ENCODE results near the gene JMJD7. TPM values are rescaled to one million over a fixed set of nuclear protein-coding genes. Genes with fewer than 3 reads are reported as not detected.

JMJD7 gene
- total RNA-seq, 1 donor from 2014 or later: 6.1 TPM

DNA sequence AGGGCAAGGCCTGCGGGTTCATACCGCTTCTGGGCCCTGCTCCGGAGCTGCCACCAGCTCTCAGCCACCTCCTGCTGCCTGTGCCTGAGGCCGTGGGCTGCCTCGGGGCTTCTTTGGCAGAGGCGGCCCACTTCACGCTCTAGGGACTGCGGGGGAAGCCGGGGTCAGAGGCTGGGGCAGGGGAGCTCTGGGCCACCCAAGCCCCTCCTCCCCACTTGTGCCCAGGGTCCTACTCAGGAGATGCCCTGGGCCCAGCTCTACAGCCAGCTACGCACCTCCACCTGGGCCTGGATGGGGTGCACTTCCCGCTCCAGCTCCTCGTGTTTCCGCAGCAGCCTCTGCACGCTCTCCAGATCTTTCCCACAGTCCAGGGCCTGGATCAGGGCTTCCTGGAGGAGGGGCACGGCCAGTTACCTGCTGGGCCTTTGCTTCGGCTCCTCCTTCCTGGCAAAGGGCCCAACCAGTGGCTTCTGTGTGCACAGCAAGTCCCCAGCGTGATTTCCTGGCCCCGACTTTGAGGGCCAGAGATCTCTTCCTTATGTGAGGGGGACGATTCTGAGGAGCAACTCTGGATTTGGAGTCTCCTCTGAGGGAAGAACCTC lies 34.7 kb downstream of the JMJD7 start:
- no peak for DNase-seq (ENCODE audit: low read depth, low spot score)

DNA sequence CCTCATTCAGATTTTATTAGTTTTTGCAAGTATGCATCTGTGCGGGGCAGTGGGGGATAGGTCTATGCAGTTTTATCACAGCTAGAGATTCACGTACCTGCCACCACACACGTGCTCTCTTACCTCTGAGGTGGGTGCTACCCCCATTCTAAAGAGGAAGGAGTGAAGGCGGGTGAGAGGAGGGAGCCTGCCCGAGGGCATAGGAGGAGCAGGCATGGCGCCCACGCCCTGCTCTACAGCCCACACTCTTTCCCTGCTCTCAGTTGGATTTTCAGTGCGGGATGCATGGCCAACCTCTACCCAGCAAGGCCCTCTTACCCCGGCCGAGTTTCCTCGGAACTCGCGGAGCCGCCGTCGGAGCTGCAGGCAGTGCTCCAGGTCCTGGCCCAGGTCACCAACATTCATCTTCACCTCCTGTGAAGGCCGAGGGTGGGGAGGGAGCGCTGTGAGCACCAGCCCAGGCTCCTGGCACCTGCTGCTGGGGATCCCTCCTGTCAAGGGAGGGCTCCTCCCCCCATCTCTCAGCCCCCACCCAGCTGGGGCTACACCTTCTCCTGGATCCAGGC lies 37.7 kb downstream of the JMJD7 start:
- no peak for DNase-seq (ENCODE audit: low read depth, low spot score)

DNA sequence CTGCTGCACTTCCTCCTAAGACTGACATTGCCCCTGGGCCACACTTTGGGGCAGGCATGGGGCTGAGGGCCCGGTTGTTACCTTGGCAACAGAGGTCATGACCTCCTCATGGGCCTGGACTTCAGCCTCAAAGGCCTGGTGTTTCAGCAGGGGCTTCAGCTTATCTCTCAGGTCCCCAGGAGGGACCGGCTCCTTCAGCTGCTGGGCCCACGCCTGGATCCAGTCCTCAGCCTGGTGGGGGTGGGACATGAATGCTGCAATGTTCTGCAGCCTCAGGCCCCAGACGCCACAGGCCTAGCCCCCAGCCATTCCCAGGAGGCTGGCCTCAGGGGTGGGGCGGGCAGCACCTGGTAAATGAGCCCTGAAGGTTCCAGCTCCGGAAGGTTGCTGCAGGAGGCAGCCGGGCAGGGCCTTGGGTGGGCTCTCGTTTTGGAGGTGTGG lies 38.4 kb downstream of the JMJD7 start:
- no peak for DNase-seq (ENCODE audit: low read depth, low spot score)

DNA sequence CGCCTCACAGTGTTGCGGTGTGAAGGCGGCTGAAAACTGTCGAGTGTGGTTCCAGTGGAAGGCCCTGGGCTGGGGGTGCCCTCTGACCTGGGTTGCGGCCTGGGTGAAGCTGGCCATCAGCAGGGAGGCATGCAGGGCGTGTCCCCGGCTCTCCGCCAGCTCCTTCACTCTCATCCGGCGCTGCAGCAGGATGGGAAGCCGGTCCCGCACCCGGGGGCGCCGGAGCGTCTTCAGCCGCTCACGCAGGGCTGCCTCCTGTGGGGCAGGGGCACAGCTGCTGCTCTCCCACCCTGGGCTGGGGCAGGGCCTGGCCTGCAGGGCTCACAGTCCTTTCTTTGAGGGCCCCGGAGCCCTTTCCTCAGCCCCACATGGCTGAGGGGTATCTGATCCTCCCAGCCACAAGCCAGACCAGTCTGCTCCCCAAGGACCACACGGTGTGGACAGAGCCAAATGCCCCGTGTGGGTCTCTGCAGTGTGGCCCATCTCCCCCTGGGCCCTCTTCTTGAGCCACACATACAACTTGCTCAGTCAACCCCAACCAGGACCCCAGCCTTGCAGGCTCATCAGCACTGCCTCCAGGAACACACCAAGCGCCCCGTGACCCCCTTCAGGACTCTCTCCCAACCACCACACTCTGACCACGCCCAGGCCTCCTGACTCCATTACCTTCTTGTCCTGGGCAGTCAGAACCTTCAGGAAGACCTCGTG lies 39.1 kb downstream of the JMJD7 start:
- DNase-seq (ENCODE audit: low read depth, low spot score): no peak

DNA sequence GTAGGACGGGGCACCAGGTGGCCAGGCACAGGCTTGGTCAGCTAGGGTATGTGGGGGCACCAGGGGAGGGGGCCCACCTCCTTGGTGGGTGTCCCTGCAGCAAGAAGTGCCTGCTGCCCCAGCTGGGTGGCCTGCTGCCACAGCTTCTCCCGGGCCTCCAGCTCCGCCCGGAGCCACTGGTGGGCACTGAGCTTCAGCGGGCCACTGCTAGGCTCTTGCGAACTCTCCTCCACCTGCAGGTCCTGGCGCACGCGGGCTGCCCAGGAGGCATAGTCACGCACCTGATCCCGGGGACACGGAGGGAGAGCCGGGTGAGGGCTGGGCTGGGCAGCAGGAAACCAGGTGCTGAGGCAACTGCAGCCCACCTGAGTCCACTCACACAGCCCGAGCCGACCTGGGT lies 40.4 kb downstream of the JMJD7 start:
- DNase-seq (ENCODE audit: low read depth, low spot score): no peak

DNA sequence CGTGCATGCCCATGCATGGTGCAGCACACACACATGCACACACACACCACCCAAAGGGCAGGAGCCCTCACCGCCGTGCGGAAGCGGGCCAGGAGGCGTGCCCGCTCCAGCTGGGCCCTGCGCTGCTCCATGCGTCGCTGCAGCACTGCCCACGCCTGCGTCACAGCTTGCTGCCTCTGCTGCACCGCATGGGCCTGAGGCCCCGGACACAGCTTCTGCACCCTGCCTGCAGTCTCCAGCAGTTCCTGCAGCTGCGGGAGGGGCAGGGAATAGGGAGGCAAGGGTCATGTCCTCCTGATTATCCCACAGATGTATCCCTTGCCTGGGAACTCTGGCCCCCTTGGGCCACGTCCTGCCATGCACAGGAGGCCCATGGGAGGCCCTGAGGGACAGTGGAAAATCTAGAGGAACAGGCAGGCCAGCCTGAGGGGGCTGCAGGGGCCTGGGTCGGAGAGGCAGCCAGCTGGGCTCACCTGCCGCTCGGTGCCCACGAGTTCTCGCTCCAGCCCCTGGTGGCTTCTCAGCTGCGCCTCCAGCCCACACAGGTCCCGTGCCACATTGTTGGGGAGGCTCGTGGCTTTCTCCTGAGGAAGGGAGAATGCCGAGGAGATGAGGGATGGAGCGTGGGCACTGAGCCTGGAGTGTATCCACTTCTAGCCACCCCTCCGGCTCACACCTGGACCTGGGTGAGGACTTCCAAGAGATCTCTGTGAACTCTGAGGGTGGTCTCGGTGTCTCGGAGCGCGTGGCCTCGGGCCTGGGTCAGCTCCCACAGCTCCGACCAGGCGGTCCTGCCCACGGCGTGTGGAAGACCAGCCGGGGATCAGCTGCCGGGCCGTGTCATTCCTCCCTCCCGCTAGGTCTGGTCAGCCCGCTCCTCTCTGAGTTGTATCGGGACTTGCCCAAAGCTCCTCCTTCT lies 42.1 kb downstream of the JMJD7 start:
- no peak for DNase-seq (ENCODE audit: low read depth, low spot score)

DNA sequence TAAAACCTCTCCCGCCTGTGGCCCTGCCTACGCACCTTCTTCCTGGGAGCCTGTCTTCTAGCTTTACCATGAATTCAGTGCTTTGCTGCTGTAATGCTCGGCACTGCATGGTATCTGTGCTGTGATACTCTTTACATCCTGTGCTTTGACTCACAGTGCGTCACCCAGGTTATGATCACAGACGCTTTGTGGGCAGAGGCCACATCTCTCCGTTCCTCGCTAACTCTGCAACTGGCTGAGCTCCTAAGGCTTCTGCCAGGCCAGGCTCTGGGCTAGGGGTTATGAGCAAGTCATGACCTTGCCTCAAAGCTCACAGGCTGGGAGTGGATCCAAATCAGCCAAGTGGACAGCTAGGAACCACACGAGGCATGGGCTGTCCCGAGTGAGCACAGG lies 42.8 kb downstream of the JMJD7 start:
- DNase-seq (ENCODE audit: low read depth, low spot score): no peak

DNA sequence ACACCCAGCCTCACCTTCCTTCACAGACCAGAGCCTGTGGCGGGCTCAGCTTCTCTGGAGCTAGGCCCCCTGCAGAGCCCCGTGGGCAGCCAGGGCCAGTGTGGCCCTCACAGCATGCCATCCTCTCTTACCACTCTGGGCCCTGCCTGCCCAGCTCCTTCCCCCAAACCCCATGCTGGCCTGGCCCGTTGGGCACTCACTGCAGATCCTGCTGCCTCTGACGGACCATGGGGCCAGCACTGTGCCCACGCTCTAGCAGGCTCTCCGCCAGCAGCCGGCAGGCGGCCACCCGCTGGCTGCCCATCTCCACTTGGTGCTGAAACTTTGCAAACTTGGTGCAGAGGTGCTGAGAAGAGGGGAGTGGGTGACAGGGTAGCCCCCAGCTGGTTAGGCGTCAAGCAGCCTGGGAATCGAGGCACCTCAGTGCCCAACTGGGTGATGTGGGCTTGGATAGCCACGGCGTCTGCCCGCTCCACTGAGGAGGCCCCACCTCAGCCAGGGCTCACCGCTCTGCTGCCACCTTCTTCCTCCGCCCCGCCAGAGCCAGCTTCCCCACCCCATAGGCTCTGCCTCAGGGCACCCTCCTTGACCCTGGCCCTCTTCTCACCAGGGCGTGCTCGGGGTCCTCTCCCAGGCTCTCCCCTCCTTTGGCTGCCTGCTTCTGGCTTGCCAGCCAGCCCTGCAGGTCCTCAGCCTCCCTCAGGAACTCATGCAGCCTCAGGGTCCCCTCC lies 43.4 kb downstream of the JMJD7 start:
- DNase-seq (ENCODE audit: low read depth, low spot score): no peak

DNA sequence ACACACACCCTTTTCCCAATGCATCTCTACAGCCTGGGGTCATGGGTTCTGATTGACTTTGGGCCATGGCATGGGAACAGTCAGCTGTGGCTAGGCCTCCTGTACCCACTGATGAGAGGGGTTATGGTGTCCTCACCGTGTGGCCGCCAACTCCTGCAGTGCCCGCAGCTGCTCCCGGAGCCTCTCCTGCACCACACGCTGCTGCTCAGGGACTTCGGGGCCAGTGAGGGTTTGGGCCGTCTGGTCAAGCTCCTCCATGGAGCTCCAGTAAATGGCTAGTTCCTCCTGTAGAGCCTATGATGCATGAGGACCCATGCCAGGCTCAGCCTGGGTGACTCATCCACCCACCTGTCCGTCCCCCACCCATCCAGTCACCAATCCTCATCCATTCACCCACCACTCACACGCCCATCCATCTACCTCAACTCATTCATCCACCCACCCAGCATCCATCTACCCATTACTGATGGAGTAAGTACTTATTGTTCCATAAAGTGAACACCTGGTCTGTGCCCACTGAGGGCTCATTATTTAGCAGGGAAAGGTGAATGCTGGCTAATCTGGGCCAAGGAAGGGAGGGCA lies 44.4 kb downstream of the JMJD7 start:
- DNase-seq (ENCODE audit: low read depth, low spot score): no peak

DNA sequence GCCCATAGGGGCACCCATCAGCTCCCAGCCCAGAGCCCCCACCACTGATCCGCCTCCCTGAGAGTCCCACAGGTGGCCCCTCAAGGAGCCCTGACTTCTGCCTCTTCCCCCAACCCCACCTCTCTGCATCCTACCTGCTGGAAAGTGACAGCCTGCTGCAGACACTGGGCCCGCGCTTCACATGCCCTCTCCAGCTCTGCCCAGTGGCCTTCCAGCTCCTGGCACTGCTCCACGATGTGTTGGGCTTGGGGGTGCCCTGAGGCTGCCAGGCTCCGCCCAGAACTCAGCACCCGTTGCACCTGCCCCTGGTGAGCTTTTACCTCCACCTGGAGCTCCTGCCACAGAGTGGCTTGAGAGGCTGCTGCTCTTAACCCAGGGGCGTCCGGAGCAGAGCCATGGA lies 45.8 kb downstream of the JMJD7 start:
- DNase-seq (ENCODE audit: low read depth, low spot score): no peak

DNA sequence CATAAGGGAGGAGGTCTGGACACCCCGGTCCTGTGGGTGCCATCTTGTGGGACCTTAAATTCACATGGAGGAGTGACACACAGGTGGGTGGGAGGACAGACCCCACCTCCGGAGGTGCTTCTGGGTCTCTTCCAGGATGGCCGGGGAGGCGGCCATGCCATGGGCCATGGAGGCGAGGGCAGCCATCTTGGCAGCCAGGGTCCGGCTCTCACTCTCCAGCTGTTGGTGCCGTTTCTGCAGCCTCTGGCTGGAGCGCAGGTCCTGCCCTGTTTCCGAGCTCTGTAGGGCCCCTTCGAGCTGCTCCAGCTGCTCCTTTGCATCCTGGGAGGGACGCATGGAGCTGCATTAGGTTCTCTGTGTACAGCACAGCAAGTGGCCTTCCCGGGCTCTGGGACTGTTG lies 46.8 kb downstream of the JMJD7 start:
- DNase-seq (ENCODE audit: low read depth, low spot score): no peak

DNA sequence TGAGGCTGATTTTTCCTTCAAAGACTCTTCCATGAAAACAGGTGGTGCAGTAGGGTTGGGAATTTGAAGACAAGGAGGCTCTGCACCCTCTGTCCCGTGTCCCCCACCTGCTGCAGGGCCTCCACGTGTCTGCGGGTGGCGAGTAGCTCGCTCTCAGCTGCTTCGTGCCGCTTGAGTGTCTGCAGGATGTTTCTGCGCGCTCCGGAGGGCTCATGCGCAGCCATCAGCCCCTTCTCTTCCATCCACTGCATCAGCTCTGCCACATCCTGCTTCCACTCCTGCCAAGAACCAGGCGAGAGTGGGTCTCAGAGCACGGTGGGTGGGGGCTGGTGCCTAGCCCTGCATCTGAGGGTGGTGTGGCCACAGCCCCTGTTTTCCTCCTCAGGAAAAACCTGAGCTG lies 48.1 kb downstream of the JMJD7 start:
- DNase-seq (ENCODE audit: low read depth, low spot score): no peak

DNA sequence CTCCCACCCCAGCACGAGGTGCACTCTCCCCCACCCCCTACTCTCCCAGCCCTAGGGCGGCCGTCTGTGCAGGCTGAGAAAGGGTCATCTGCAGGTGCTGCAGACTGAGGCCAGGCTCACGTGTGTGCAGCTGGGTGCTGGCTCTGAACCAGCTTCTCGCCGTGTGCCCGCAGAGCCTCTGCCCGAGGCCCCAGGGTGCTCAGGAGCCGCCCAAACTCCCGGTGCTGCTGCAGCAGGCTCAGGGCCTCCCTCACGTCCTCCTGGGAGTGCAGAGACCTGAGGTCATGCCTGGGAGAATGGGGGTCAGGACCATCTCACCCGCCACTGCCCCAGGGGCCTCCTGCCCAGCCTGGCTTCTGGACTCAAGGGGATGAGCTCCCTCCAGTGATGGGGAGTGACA lies 48.8 kb downstream of the JMJD7 start:
- DNase-seq (ENCODE audit: low read depth, low spot score): no peak

DNA sequence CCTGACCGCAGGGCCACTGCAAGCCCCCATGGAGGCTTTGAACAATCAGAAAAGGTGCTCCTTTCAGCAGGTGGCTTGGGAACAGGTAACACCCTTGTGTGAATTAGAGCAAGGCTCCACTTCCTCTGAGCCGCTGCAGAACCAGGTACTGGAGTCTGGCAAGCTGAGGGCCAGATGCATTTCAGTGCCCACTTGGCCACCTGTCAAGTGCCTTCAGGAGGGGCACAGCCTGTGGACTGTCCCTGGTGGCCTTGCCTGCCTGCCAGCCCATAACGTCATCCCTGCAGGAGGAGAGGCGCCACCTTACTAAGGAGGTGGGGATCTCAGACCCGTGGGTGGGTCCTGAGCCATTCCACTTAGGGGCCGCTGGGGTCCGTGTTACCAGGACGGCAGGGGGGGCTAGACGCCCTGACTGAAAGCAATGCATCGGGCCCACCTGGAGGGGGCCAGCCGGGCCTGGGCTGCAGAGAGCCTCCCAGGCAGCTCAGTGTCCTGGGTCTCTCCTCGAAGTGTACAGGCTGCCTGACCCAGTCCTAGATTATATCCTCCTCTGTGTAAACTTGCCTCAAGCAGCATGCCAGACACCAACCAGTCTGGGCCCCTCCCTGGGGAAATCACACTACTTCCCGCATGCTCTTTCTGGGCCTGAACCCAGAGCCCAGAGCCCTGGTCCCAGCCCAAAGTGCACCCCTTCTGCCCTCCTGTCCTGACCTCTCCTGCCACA lies 49.9 kb downstream of the JMJD7 start:
- no peak for DNase-seq (ENCODE audit: low read depth, low spot score)

DNA sequence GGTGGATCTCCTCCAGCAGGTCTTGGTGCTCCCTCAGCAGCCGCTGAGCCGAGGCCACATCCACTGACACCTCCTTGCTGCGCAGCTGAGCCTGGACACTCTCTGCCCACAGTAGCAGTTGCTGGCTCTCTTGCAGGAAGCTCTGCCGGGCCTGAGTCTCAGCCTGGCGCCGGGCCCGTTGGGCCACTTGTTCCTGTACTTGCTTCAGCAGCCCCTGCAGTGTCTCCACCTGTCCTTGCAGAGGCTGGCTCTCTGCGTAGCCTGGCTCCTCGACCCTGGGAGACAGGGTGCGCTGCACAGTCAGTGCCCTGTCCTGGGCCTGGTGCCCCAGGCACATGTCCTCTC lies 50.4 kb downstream of the JMJD7 start:
- DNase-seq (ENCODE audit: low read depth, low spot score): no peak

DNA sequence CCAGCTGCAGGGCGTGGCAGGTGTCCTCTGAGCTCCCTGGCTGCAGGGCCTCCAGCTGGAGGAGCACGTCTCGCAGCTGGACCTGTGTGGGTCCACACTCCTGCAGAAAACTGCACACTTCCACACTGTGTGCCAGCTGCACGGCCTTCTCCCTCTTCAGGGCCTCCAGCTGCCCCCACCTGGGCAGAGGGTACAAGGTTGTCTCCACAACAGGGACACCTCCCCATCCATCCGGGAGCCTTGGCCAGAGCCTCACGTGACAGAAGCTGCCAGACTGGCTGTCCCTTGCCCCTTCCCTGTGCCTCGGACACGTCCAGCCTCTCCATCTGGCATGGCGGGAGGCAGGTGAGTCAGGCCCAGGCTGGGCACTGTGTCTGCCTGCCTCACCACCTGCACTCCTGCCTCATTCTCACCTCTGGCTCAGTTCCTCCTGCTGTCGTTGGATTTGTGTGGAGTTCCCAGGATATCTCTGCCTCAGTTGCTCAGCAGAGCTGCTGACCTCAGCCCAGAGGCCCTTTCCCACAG lies 51.5 kb downstream of the JMJD7 start:
- DNase-seq (ENCODE audit: low read depth, low spot score): no peak

DNA sequence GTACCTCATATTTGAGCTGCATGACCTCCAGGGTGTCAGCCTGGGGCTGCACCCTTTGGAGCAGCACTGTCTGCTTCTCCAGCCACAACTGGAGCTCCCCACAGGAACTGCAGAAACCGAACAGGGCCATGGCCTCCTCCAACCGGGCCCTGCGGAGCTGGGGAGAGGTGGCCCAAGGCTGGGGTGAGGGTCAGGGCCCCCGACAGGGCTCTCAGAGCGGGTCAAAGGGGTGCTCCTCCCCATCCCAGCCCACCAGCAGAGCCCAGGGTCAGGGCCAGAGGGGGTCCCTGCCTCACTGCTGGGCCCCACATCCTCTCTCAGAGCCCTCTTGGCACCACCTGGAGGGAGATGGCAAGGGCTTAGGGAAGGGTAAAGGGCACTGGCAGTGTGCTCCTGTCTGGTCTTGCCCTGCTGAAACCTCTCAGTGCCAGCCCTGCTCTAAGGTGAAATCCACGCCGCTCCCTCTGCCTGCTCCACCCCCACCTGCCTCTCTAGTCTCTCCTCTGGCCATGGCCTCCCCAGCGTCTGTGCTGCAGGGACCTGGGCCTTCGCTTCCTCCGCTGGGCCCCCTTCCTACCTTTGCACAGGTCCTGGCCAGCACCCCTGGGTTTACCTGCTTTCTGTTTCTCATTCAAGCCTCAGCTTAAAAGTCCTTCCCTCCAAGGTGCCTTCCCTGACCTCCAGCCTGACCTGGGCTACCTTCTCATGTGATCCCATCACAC lies 52.4 kb downstream of the JMJD7 start:
- no peak for DNase-seq (ENCODE audit: low read depth, low spot score)

DNA sequence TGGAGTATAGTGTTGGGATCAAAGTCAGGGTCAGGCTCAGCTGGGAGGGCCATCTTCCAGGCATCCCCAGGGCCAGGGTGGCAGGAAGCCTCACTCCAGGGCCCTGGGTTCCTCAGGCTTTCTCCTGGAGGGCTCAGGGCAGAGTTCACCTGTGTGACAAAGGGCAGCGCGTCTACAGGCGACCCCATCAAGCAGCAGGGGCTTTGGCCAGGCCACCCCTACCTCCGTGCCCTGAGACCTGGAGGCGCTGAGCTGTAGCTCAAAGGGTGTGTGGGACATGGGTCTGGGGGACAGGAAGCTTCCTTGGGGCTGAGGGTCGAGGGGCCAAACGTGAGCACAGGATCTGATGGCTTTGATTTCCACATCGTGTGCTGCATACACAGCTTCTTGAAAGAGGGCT lies 53.2 kb downstream of the JMJD7 start:
- DNase-seq (ENCODE audit: low read depth, low spot score): no peak

DNA sequence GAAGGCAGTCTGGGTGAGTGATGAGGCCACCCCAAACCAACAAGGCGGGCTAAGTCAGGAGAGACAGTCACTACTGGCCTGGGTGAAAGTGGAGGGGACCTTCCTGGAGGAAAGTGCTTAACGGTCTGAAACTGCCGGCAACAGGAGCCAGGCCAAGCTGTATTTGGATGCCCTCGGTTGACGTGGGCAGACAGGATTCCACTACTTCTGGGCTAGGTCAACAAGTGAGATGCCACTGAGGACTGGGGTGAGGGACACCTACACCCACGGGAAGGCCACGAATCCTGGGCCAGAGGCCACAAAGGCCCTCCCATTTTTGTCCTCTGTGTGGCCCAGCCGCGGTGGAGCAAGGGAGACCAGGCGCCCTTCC lies 53.6 kb downstream of the JMJD7 start:
- DNase-seq (ENCODE audit: low read depth, low spot score): no peak

Data from pulmonary artery endothelial cell (primary cell).